ENCODE measurements around the gene MYLK4.

MYLK4 gene

DNA sequence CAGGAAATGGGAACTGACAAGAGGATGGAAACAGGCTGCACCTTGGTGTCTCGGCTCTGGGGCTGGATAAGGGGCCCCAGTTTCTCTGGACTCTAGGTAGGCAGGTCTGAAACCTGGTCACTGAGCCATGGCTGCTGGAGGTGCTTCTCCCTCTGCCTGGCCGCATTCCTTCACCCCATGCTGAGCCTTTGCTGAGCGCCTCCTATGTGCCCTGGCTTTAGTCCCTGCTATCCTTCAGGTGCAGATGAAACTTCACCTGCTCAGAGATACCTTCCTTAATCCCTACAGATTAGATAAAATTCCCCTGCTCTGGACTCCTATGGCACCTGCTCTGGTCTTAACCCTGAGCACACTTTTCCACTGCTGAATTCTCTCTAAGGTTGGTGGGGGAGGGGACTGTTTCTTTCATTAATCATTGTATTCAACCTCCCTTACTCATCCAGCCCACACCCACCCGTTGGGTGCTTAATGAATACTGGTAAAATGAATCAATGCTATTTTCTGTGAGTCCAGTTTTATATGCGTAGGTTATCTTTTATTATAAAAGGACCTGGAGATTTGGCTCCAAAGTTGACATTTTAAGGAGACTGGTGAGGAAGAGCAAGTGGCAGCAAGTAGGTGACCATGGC is 19.3 kb downstream of the MYLK4 start:
- DNase-seq = no peak

DNA sequence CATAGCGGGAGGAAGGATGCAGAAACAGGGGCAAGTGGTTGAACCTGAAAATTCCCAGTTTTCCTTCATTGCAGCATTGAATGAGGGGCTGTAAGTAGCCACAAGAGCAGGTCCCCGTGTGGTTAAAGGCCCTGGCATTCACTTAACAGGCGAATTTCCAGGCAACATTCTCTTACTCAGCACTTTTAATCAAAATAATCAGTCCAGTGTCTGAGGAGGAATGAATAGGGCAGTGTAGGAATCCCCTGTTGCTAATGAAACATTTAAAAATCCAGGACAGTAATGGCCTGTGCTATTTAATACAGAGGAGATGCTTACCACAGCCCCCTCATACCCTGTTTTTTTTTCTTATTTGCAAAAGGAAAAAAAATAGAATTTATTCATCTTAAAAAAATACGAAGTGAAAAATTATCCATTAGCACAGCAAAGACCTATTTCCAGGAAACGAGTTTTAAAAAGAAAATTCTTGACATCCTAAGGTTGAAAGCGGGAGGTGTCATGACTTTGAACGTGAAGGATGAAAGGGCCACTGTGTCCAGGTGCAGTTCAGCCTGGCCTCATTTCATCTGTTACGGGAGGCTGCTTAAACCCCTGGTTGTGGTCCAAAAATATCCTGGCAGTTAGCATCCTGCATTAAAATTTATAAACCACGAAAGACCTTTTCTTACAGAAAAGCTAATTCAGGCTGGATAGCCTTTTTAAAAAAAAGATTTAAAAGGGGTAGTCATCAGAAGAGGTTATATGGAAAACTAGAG is 20.2 kb downstream of the MYLK4 start:
- no peak for DNase-seq

- no peak for DNase-seq
Measured at GRCh38 chr6:2729921-2730320, 20.8 kb downstream of the MYLK4 start.

GRCh38 chr6:2725999-2726567 is 24.6 kb downstream of the MYLK4 start:
- DNase-seq = no peak

- DNase-seq = no peak
Measured at GRCh38 chr6:2725364-2725988, 25.2 kb downstream of the MYLK4 start.

DNA sequence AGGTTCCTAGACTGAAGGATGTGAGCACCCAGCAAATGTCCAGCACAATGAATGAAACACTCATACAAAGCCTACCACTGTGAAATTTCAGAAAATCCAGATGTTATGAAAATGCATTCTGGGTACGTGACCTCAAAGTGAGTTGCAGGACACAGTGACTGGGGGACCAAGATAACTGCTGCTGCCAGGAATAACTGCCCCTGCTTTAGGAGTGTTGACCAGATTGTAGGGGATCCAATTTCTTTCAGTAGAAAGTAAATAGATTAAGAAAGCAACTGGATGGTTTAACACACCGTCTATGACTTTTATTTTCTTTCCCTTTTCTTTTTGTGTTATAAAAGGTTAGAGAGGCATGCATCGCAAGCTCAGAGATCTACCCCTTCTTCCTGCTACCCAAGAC is 29.5 kb downstream of the MYLK4 start:
- no peak for DNase-seq

DNA sequence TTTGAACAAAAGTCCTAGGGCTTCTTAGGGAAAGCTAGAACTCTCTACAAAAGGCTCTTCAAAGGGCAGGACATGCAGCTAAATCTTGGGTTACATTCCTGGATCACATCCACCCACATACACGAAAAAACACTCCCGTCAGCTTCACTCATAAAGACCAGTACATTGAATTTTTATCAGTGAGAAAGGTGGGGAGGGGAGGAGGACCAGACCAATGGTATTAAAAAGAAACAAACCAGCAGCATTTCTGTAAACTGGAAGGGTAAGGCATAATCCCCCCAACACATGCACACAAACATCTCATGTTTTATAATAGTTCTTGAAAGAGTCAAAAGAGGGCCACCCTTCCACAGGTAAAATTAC is 31.6 kb downstream of the MYLK4 start:
- no peak for DNase-seq

GRCh38 chr6:2718334-2719092 is 32.2 kb downstream of the MYLK4 start:
- DNase-seq = no peak

GRCh38 chr6:2716936-2717700 is 33.6 kb downstream of the MYLK4 start:
- DNase-seq = no peak

- DNase-seq = no peak
Measured at GRCh38 chr6:2715737-2716136, 35.0 kb downstream of the MYLK4 start.

DNA sequence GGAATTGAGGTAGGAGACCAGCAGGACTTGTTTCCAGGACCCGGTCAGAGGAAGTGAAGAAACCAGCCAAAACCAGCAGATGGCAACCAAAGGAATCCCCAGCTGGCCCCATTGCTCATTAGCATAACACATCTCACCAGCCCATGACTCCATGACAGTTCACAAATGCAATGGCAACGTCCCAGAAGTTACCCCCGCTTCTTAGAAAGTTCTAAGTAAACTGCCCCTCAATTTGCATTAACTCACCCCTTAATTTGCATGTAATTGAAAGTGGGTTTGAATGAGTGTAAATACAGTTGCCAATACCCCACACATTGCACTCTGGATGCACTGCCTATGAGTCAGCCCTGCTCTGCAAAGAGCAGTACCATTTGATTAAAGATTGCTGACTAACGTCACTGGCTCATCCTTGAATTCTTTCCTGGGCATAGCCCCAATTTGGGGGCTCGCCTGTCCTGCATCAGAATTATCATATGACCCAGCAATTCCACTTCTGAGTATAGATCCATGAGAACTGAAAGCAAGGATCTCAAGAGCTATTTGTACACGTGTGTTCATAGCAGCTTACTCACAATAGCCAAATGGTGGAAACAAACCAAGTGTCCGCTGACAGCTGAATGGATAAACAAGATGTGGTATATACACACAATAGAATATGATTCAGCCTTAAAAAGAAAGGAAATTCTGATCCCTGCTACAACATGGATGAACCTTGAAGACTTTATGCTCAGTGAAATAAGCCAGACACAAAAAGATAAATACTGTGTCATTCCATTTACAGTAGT is 36.4 kb downstream of the MYLK4 start:
- DNase-seq = no peak

DNA sequence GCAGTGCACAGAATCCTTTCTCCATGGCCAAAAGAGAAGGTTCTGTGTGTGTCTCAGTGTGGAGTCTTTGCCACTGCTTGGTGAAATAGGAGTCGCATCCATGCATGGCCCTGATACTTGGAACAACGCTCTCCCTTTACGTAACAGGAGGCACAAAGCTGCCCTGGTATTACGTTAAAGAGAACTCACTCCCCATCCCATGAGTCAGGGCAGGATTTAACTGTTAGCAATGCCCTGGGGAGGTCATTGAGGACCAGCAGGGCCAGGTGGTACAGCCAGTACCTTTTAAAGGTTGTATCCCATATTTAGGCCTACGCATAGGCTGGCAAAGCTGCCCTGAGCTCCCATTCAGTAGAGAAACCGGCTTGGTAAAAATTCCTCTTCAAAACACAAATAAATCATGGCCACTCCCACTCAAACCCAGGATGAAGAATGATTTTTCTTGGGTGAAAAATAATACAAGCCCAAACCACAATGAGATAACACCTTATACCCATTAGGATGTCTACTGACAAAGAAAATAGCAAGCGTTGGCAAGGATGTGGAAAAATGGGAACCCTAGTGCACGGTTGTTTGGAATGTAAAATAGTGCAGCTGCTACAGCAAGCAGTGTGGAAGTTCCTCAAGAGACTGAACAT is 37.1 kb downstream of the MYLK4 start:
- no peak for DNase-seq

GRCh38 chr6:2712102-2712501 is 38.6 kb downstream of the MYLK4 start:
- DNase-seq = no peak

GRCh38 chr6:2710412-2710811 is 40.3 kb downstream of the MYLK4 start:
- no peak for DNase-seq

- DNase-seq = no peak
Measured at GRCh38 chr6:2708456-2708855, 42.3 kb downstream of the MYLK4 start.

GRCh38 chr6:2706558-2706957 is 44.2 kb downstream of the MYLK4 start:
- DNase-seq = no peak

- DNase-seq = no peak
Measured at GRCh38 chr6:2705256-2705655, 45.5 kb downstream of the MYLK4 start.

DNA sequence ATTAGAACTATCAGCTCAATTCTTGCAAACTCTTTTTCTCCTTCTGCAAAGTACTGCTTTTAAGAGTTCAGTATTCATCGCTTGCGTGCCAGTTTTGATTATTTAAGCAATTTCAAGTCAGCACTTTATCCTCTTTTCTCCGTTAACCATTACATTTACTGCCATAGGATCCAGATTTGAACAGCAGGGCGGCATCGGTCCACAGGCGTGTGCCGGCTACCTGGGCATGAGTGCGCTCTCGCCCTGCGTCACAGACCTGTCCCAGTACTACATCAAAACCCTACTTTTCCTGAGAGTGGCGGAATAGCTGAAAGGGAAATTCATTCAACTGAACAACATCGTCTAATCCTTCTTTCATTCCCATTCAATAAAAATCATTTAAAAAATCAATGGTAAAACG is 53.4 kb downstream of the MYLK4 start:
- no peak for DNase-seq

DNA sequence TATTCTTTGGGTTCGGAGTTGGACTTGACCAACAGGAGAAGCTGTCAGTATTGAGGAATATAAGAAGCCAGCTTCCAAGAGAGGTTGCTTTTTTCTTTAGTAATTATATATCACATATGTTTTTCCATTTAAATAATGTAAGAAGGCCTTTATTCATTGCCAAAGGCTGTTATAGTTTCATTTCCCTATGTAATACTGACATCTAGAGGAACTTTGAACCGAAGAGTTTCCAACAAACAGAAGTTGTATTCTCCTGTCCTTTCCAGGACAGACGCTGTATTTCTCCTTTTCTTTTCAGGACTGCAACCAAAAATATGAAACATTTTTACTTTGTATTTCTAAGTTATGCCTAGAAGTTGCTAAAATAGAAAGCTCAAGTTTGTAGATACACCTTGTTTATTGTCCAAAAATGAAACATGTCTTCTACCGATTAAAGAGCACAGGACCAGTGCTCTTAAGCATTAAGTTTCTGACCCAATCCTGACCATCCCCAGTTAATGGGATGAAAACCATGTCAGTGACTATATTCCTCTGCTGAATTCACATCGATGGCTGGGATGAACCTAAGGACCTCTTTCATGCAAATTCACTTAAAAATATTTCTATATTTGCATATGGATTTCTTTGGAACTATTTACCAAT is 55.1 kb downstream of the MYLK4 start:
- peak; percentile 12 for DNase-seq

DNA sequence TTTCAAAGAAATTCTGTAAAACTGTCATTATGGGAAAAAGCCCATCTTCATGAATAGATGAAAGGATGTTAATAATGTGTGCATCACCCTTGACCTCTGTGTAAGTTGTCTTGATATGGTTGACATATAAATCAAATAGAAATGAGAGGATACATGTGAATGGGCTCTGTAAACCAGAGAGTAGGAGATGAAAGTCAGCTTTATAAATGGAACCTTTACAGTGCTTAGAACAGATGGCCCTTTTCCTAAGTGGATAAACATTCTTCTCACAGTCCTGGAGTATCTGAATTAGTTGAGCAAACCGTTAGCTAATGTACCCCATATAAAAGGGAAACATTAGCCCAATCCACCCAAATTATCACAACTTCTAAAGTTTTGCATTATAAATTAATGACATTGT is 57.5 kb downstream of the MYLK4 start:
- DNase-seq = no peak
